ENCODE measurements around the gene TPCN1. TPM values are rescaled to one million over a fixed set of nuclear protein-coding genes. Genes with fewer than 3 reads are reported as not detected.
A peak's percentile ranks its signal among the peaks of the same experiment; 100 is the strongest.

The TPCN1 gene
- total and polyA plus RNA-seq, 2 of the 13 experiments (the other 11 are each of a cell fraction or from before 2014, with no cell fraction given) = 8.0 to 26.8 TPM

DNA sequence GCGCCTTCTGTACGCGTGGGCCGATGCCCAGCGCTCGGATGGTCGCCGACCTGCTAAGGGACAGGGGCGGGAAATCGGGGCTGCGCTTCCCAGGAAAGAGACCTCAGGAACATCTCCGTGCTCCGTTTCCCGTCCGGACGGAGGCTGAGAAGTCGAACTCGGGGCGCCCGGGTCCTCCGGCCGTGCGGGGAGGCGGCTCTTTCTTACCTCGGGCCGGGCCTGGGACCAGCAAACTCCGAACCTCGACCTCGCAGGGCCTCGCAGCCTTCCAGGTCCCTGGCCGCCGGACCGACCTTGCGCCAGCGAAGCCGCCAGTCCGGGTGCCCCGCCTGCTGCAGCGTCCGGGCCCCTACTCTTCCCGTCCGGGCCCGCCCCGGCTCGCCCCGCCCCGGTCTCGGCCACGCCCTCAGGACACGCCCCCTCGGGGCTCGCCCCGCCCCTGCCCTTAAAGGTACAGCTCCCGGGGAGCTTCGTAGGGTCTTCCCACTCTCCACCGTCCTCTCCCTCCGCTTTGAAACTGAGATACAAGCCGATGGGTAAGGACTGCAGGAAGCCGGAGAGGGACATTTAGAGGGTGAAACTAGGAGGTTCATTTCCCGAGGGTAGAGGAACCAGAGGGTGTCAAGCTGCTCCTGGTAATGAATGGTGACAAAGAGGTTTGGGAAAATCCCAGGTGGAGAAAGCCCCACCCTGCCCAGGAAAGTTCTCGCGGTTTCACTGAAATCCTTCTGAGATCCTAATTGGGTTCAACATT is 113.7 kb downstream of the TPCN1 start, which contains the start of gene SLC8B1 (continued):
- TF ChIP-seq REXO4 (CRISPR knock-in tag; IDR thresholded peaks at IDR 0.05; ENCODE audit: borderline replicate concordance) (no peak), HNF4A (CRISPR knock-in tag; IDR thresholded peaks at IDR 0.05) (no peak), GFI1 (CRISPR knock-in tag; IDR thresholded peaks at IDR 0.05; ENCODE audit: borderline replicate concordance) (peak; percentile 34; the same call in 1 of the 2 replicates), NBN (conservative IDR thresholded peaks at IDR 0.05) (no peak), SP4 (CRISPR knock-in tag; IDR thresholded peaks at IDR 0.05) (peak; percentile 96), ZFP36L2 (CRISPR knock-in tag; IDR thresholded peaks at IDR 0.05) (no peak), RAD51 (IDR thresholded peaks at IDR 0.05; ENCODE audit: borderline replicate concordance) (no peak), POGZ (CRISPR knock-in tag; IDR thresholded peaks at IDR 0.05) (no peak), RFX1 (IDR thresholded peaks at IDR 0.05) (no peak), RXRB (CRISPR knock-in tag; IDR thresholded peaks at IDR 0.05; ENCODE audit: borderline replicate concordance) (no peak), PCBP1 (IDR thresholded peaks at IDR 0.05; ENCODE audit: borderline replicate concordance, low read depth, low read length) (no peak), ZNF350 (CRISPR knock-in tag; IDR thresholded peaks at IDR 0.05; ENCODE audit: borderline replicate concordance, low read depth) (no peak), ZNF205 (CRISPR knock-in tag; IDR thresholded peaks at IDR 0.05) (peak; percentile 31; the same call in 1 of the 2 replicates), SP5 (CRISPR knock-in tag; IDR thresholded peaks at IDR 0.05; ENCODE audit: borderline replicate concordance, low read depth) (peak; percentile 73), MIXL1 (CRISPR knock-in tag; IDR thresholded peaks at IDR 0.05) (no peak), ZNF543 (CRISPR knock-in tag; IDR thresholded peaks at IDR 0.05) (peak; percentile 78; the same call in 1 of the 2 replicates), KDM6A (CRISPR knock-in tag; IDR thresholded peaks at IDR 0.05; ENCODE audit: low read depth) (no peak), ZSCAN31 (CRISPR knock-in tag; IDR thresholded peaks at IDR 0.05; ENCODE audit: low read depth) (peak; percentile 91)
- TF ChIP-seq, protein P1, sequence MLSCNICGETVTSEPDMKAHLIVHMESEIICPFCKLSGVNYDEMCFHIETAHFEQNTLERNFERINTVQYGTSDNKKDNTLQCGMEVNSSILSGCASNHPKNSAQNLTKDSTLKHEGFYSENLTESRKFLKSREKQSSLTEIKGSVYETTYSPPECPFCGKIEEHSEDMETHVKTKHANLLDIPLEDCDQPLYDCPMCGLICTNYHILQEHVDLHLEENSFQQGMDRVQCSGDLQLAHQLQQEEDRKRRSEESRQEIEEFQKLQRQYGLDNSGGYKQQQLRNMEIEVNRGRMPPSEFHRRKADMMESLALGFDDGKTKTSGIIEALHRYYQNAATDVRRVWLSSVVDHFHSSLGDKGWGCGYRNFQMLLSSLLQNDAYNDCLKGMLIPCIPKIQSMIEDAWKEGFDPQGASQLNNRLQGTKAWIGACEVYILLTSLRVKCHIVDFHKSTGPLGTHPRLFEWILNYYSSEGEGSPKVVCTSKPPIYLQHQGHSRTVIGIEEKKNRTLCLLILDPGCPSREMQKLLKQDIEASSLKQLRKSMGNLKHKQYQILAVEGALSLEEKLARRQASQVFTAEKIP (CRISPR knock-in tag; IDR thresholded peaks at IDR 0.05; ENCODE audit: borderline replicate concordance) = no peak
- TF ChIP-seq, protein P2, sequence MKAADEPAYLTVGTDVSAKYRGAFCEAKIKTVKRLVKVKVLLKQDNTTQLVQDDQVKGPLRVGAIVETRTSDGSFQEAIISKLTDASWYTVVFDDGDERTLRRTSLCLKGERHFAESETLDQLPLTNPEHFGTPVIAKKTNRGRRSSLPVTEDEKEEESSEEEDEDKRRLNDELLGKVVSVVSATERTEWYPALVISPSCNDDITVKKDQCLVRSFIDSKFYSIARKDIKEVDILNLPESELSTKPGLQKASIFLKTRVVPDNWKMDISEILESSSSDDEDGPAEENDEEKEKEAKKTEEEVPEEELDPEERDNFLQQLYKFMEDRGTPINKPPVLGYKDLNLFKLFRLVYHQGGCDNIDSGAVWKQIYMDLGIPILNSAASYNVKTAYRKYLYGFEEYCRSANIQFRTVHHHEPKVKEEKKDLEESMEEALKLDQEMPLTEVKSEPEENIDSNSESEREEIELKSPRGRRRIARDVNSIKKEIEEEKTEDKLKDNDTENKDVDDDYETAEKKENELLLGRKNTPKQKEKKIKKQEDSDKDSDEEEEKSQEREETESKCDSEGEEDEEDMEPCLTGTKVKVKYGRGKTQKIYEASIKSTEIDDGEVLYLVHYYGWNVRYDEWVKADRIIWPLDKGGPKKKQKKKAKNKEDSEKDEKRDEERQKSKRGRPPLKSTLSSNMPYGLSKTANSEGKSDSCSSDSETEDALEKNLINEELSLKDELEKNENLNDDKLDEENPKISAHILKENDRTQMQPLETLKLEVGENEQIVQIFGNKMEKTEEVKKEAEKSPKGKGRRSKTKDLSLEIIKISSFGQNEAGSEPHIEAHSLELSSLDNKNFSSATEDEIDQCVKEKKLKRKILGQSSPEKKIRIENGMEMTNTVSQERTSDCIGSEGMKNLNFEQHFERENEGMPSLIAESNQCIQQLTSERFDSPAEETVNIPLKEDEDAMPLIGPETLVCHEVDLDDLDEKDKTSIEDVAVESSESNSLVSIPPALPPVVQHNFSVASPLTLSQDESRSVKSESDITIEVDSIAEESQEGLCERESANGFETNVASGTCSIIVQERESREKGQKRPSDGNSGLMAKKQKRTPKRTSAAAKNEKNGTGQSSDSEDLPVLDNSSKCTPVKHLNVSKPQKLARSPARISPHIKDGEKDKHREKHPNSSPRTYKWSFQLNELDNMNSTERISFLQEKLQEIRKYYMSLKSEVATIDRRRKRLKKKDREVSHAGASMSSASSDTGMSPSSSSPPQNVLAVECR (CRISPR knock-in tag; IDR thresholded peaks at IDR 0.05; ENCODE audit: borderline replicate concordance) = peak; percentile 79; the same call in 1 of the 2 replicates
